H54 (cell line): ENCODE results near the gene LRFN2.

Source experiments
- DNase-seq: peaks from one replicate; pipeline ENCODE4 v3.0.0; 2011; ENCODE audit warnings: low spot score, mixed read lengths; ENCODE audit not compliant: insufficient read length
- FAIRE-seq: peaks from 3 replicates; lab custom pipeline; 2011; peaks lifted over from hg19 to GRCh38; lab: Jason Lieb, UNC
- POLR2A ChIP-seq: IDR thresholded peaks from 2 replicates; pipeline ENCODE4 v1.6.1; 2011; ENCODE audit warnings: low read depth, mild to moderate bottlenecking, low read length

The LRFN2 gene

GRCh38 chr6:40352006-40352405, 235.2 kb downstream of the LRFN2 start:
- no peak for DNase-seq
- no peak for TF ChIP-seq POLR2A
- FAIRE-seq = no peak

- TF ChIP-seq POLR2A = no peak
- FAIRE-seq (no peak), DNase-seq (no peak)
Observed at GRCh38 chr6:40350747-40351217, 236.4 kb downstream of the LRFN2 start.

GRCh38 chr6:40349901-40350746, 237.0 kb downstream of the LRFN2 start:
- DNase-seq = no peak
- no peak for FAIRE-seq
- no peak for TF ChIP-seq POLR2A

- FAIRE-seq = no peak
- TF ChIP-seq POLR2A = no peak
- no peak for DNase-seq
Observed at GRCh38 chr6:40349123-40349900, 237.9 kb downstream of the LRFN2 start.

- no peak for FAIRE-seq
- TF ChIP-seq POLR2A = no peak
- DNase-seq = no peak
Observed at GRCh38 chr6:40348591-40348990, 238.6 kb downstream of the LRFN2 start.

DNA sequence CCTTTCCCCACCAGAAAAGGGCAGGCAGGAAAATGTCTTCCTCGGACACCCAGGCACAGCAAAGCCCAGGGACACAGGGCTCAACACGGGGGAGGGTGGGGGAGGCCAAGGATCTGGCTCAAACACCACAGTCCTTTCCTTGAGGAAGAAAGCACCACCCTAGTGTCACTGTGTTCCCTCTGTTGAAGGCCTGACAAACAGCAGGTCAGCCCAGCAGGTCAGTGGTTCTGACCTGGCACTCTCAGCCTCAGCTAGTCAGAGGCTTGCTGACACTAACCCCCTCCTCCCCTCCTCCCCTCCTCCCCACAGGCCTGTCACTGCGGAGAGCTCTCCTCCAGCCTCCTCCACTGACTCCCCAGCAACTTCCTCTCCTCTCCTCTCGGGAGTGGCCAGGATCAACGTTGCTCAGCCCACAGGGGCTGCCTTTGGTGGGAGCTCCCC, 239.6 kb downstream of the LRFN2 start:
- FAIRE-seq = no peak

DNA sequence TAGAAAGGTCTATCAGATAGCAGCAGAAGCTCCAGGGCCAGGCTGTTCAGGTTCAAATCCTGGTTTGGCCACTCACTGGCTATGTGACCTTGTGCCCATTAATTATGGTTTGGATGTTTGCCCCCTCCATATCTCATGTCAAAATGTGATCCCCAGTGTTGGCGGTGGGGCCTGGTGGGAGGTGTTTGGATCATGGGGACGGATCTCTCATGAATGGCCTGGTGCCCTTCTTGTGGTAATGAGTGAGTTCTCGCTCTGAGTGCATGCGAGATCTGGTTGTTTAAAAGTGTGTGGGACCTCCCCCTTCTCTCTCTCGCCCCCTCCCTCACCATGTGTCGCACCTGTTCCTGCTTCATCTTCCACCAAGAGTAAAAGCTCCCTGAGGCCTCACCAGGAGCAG, 240.9 kb downstream of the LRFN2 start:
- TF ChIP-seq POLR2A = no peak
- FAIRE-seq (no peak), DNase-seq (no peak)

More for the DNA sequence above, 239.6 kb downstream of the LRFN2 start:
- TF ChIP-seq POLR2A = no peak
- DNase-seq = no peak

DNA sequence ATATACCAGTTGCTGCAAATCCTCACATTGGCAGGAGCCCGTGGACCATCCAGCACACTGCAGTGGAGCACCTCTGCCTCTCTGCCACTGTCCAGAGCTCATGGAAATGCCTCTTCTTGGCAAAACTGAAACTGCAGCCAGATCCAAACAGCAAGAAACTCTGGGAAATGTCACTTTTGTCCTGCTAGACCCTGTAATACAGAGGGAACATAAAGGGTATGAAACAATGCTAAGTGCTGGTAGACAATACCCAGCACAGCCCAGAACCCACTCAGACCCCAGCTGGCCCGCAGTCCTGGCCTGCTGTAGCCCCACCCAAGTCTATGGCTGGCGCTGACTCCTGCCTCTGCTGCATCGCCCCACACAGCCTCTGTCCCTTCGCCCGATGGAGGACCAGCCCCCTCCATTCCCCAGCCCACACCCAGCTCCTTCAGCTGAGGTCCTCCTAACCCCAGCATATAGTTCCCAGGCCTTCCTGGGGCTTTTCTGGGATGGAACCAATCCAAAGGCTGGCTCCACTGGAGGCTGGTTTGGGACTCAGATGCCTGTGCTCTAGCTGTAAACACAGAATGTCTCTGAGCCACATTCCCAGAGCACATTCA, 242.5 kb downstream of the LRFN2 start:
- DNase-seq (no peak), FAIRE-seq (no peak)
- TF ChIP-seq POLR2A = no peak

DNA sequence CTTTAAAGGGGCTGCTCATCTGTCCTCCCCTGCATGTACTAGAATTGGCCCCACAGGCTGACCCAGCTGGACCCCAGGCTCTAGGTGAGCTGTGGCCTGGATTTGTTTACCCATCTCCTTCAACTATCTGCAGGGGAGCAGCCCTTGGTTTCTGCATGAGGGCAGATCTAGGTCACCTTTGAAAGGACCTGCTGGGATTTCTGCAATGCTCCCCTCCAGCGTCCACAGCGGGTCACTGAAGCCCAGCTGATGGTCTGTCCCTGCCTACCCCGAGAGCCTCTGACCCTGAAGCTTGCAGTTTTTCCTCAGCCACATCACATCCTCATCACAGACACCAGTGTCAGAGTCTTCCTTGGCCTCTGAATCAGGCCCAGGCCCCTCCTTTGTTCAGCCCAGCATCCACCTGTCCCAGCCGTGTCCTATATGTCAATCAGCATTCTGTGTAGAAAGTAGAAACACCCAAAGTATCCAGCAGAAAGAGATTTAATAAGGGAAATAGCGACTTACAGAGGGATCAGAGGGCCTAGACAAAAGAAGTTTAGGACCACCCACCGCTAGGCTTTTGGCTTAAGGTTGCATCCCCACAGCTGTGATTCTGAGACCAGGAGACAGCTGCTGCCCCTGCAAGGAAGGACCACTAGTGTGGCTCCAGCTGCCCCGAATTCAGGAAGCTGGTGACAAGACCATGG, 243.1 kb downstream of the LRFN2 start:
- FAIRE-seq (no peak), DNase-seq (no peak)
- TF ChIP-seq POLR2A = no peak

DNA sequence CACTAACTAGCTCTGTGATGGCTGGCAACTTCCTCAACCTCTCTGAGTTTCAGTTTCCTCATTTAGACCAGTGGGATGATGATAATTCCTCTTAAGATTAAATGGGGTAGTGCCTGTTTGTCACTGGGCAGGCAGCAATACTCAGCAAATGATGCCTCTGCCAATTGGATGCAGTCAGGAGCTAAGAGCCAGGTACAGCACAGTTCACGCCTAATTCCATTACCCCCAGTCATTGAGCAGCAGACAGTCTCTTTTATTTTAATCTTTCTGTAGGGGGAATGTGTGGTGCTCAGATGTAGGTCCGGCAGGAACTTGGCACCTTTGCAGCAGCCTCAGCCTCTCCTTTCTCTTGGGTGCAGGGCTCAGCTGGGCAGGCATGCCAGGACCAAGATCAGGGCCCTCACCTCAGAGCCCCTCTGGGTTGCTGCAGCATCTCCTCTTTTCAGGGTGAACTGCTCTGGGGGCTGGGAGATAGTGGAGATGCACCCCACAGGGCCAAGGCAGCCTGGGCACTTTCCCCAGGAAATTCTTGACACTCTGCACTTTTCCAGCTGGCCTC, 243.8 kb downstream of the LRFN2 start:
- TF ChIP-seq POLR2A = no peak
- FAIRE-seq = no peak

GRCh38 chr6:40342723-40343122, 244.4 kb downstream of the LRFN2 start:
- no peak for TF ChIP-seq POLR2A
- DNase-seq = no peak
- no peak for FAIRE-seq

More for the DNA sequence above, 243.8 kb downstream of the LRFN2 start:
- DNase-seq = no peak

DNA sequence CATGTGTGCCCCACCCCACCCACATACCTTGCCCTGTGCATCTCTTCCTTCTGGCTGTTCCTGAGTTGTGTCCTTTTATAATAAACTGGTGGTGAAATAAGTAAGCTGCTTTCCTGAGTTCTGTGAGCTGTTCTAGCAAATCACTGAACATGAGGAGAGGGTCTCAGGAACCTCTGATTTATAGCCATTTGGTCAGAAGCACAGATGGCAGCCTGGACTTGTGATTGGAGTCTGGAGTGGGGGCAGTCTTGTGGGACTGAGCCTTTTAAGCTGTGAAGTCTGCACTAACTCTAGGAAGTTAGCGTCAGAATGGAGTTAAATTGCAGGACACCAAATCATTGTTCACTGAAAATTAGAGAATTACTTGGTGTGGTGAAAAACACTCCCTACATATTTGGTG, 245.4 kb downstream of the LRFN2 start:
- no peak for DNase-seq
- no peak for FAIRE-seq
- no peak for TF ChIP-seq POLR2A
